ENCODE results near the gene E4F1.
"Not testable (repeated sequence)": the region's sequence is repeated elsewhere in the genome, so short reads cannot be mapped to it uniquely, and the experiment has no call there.

Gene E4F1

DNA sequence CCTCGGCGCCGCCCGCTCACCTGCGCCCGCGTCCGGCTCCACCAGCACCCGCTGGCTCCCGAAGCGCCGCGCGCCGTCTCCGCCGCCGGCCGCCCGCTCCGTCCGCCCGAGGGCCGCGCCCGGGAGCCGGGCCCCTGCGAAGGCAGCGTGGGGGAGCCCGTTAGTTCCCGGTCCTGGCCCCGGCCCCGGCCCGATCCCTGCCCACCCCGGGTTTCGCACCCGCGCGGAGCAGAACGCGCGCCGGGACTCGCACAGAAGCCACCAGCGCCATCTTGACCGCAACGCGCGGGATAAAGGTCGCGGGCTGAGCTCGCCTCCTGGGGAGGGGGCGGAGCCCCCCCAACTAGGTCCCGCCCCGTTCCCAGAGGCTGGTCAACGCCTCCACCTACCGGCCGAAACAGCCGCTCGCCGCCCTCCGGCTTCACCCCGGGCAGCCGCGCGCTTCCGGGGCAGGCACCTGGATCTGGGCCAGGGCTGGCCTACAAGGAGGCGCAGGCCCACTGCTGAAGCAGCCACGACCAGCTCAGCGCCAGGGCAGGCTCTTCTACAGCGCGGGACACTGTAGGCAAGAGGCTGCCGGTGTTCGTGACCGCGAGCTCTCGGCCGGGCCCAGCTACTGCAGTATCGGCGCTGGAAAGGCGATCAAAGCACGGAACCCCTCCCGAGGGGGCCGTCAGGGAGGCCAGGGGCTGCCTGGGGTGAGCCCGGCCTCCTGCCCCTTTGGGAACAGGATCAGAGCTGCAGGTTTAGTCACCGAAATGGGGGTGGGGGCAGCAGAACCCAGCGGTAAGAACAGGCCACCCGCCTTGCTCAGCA, 28.1 kb downstream of the E4F1 start, which contains the start of gene ECI1:
Gene ECI1, minus strand, starts transcription at position 292 of the 816 bp plus-strand sequence. Its CDS starts 21 bp downstream, at position 271.
- DNase-seq: peak; percentile 92 to 96

DNA sequence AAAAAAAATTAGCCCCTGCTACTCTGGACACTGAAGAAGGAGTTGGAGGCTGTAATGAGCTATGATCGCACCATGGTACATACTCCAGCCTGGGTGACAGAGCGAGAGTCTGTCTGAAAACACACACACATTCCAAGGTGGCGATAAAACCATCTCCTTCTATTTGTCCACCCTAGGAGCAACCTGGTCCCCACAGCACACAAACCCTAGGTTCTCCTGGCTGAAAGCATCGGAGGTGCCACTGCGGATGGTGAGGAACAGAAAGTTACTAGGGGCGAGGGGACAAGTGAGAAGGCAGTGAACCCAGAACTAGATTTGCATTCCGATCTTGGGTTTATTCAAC, 29.4 kb downstream of the E4F1 start:
- DNase-seq: no peak

DNA sequence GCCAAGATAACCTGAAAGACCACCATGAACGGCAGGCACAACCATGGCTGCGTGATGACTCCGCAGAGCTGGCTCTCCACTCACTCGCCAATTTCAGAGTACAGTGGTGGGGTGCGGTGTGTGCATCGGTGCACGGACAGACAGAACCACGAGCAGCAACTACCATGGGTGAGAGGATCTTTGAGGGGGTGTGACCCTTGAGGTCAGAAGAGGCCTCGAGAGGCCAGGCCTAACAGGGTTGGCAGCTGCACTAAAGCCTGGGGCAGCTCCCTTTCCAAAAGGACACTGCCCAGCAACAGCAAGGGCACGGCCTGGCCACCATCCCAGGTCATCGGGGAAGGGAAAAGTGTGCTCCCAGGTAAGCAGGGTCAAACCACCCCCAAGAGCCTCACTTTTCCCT, 29.9 kb downstream of the E4F1 start:
- no peak for DNase-seq

DNA sequence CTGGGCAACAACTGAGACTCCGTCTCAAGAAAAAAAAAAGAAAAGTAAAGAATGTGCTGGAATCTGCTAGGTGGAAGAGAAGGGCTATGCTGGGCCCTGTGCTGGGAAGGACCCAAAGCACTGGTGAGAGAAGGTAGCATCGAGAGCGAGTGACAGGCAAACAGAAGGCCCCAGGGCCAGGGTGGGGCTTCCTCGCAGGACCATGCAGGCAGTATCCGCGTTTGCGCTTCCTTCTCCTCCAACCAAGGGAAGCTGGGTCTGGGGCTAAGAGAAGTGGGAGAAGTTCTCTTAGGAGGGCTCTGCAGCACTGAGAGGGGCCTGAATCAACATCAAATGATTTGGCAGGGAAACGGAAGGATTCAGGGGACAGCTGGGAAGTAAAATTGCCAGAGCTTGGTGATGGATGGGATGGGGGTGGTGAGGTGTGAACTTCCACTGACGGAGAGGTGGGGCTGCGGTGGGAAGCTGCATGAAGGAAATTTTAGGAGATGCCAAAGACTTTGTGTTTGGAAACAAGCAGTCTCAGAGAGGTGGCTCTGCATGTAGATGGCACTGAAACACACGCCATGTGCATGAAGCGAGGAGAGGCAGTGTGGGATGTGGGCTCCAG, 33.2 kb downstream of the E4F1 start:
- DNase-seq: no peak

- DNase-seq: no peak
Observed at GRCh38 chr16:2257726-2258125, 34.3 kb downstream of the E4F1 start.

- not testable (repeated sequence) for DNase-seq
Observed at GRCh38 chr16:2258530-2258929, 35.1 kb downstream of the E4F1 start.

DNA sequence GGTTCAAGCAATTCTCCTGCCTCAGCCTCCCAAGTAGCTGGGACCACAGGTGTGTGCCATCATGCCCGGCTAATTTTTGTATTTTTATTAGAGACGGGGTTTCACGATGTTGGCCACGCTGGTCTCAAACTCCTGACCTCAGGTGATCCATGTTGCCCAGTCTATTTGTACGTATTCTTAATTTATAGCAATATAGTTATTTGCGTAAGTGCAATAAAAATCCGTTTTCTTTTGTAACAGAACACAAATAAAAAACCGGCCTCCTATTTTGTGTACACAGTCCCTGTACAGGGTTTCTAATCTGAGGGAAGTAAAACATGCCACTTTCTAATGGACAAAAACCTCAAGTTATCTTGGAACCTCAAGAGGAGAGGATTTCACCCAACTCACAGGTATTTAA, 36.9 kb downstream of the E4F1 start:
- DNase-seq: no peak

GRCh38 chr16:2263026-2263425, 39.6 kb downstream of the E4F1 start:
- not testable (repeated sequence) for DNase-seq

DNA sequence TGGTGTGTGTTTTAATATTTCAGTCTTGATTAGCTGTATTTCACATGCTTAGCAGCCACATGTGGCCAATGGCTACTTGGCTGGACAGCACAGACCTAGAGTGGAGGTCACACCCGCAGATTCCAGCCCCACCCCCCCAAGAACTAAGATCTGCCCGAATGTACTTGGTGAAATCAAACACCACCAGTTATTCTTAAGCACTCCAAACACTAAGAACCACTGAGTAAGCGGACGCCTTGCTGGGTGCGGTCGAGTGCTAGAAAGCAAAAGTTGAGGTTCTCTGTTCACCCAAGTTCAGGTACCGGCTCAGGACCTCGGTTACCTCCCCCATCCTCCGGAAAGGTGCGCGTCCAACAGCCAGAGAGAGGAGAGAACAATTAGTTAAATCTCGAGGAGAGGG, 43.5 kb downstream of the E4F1 start:
- not testable (repeated sequence) for DNase-seq

DNA sequence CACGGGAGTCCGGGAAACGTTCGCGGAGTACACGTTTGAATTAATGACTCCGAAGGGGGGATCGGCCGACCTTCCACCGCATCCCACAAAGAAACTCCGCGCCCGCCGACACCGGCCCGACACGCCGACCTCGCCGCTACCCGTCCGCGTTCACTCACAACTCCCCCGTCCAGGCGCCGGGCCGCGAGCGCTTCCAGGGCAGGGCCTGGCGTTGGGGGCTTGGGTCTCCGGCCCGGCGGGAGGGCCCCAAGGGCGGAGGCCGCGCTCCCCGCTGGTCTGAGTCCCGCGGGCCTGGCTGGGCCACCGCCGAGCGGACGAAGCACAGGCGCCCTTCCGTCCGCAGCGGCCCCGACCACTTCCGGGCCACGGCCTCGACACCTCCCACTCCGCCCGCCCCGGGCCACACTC, 44.1 kb downstream of the E4F1 start:
- DNase-seq: peak in 1 of 2 experiments; percentile 93

GRCh38 chr16:2267913-2268666, 44.7 kb downstream of the E4F1 start, which contains the start of gene RNPS1:
RNPS1 (minus strand) TSS chr16:2268126; CDS start chr16:2264643, 3,483 bp downstream.
- peak; percentile 95 to 100 for DNase-seq

GRCh38 chr16:2270070-2270462, 46.7 kb downstream of the E4F1 start:
- no peak for DNase-seq

DNA sequence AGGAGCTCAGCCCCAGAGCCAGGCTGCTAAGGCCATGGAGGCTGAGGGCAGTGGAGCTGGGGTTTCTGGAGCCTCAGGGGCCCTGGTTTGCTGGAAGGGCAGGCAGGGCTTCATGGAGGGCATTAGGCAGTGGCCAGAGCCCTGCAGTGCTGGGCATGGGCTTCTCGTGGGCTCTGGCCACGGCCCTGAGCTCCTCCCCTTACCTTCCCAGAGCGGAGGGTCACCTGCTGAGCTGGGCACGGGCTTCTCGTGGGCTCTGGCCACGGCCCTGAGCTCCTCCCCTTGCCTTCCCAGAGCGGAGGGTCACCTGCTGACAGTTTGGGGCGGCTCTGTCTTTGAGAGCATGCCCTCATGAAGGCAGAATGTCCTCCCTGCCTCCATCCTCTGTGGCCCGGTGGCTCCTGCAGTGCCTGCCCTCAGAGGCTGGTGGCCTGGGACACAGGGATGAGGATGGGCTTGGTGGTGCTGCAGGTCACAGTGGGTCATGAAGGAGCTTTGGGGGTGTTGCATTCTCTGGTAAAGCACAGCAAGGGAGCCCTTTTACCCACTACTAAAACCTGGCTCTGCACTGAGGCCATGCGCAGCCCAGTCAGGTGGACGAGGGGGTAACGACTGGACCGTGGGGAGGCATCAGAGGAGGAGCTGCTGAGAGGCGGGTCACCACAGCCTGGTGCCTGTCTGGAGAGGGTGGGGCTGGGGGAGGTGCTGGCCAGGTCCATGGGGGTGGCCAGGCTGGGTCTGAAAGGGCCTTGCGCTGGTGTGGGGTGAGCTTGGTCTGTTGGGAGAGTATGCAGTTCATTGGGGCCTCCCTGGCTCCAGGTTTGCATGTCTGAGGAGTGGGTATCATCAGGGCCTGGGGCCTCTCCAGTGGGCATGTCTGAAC, 47.4 kb downstream of the E4F1 start:
- no peak for DNase-seq

DNA sequence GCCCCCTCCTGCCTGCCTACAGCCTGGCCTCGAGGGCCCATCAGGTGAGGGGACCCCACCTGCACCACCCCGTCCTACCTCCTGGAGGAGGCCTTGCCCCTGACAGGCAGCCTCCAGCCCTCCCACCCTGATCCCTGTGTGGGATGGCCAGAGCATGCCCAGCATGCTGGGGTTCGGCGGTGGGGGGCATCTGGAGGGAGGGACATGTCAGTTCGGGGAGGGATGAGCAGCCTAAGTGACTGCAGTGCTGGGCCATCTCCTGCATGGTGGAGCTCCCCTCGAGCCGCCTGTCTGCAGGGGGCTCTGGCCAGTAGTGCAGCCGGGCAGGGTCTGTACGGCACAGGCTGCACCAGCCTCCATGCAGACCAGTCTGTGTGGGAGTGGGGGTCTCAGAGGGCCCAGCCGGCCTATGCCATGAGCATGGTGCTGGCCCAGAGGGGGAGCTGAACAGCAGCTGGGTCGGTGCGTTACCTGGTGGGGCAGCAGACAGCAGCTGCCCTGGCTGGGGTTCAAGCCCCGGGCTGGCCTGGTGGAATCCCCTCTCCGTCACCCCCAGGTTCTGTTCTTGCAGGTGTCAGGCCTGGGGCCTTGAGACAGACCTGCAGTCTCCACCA, 48.6 kb downstream of the E4F1 start:
- DNase-seq: no peak

- DNase-seq: no peak
Observed at GRCh38 chr16:2273484-2273883, 50.1 kb downstream of the E4F1 start.

DNA sequence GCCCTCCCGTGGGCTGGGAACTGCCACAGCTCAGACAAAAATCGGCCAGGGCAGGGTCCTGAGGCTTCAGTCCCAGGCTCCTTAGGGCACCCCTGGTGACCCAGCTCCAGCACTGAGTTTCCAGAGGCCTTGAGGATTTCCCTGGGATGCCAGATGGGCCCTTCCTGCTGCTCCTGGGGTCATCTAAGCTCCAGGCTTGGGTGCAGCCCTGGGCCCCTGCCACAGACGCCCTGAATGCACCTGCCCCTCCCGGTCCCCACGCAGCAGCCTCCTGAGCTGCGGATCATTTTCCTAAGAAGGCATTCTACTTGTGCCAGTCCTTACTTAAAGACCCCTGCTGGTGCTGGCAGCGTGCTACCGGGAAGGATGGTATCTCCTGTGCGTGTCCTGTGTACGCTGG, 50.5 kb downstream of the E4F1 start:
- DNase-seq: no peak

DNA sequence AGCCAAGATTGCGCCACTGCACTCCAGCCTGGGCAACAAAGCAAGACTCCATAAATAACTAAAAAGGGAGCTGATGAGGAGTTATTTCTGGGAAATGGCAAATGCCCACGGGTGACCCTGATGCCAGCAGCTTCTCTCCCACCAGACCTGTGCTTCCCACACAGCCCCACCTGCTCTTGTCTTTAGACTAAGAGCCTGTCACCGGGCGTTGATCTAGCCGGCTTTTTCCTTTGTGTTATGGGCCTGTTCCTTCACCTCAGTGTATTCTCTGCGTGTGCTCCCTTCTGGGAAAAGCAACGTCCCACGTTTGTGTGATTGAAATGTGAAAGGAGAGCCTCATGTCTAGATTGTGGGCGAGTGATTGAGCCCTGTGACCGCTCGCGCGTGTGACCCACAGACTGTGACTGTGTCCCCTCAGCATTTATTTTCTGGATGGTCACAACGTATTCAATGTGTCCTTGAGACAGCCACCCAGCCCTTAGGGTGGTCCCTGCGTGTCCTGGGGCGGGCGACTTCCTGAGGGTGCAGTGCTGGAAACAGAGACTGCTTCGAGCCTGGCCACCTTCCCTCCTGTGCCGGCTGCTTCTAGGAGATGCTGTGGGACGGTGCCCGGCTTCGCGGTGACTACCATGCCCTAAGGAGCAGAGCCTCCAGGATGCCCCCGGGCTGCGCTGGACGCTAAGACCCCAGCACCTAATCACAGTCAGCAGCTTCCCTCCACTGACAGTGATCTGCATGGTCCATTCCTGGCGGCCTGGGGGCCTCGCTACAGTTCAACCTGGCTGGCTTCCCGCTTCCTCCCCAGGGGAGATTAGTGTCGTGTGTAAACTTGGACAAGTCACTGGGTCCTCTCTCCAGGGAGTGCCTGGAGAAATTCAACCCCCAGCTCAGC, 52.3 kb downstream of the E4F1 start:
- DNase-seq: no peak

DNA sequence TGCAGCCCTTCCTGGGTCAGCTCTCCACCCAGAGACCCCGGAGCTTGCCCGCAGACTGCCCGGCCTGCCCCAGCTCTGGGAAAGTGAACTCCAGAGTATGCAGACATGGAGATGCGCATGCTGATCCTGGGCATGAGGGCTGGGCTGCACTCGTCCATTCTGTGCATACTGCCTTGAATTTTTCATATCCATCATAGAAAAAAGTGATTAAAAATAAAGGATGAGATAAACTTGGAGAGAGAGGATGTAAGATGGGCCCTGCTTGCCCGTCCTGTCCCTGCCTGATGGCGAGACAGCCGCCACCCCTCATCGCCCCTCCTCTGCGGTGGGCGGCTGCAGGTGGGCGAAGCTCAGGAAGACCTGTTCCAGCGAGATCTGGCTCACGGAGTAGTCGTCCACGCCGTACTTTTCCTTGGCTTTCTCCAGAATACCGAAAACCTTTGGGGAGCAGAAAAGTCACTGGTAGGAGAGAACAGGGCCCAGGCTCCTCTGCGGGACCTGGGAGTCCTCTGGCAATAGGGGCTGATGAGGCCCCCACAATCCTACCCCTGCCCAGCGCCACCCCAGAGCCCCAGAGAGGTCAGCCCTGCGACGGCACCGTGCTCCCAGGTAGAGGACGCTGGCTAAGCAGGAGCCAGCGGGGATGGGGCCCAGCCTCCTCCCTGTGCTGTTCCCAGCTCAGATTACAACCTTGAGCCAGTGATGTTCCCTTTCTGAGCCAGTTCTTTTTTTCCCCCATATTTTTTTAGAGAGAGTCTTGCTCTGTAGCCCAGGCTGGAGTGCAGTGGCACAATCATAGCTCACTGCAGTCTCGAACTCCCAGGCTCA, 53.2 kb downstream of the E4F1 start:
- DNase-seq: no peak

DNA sequence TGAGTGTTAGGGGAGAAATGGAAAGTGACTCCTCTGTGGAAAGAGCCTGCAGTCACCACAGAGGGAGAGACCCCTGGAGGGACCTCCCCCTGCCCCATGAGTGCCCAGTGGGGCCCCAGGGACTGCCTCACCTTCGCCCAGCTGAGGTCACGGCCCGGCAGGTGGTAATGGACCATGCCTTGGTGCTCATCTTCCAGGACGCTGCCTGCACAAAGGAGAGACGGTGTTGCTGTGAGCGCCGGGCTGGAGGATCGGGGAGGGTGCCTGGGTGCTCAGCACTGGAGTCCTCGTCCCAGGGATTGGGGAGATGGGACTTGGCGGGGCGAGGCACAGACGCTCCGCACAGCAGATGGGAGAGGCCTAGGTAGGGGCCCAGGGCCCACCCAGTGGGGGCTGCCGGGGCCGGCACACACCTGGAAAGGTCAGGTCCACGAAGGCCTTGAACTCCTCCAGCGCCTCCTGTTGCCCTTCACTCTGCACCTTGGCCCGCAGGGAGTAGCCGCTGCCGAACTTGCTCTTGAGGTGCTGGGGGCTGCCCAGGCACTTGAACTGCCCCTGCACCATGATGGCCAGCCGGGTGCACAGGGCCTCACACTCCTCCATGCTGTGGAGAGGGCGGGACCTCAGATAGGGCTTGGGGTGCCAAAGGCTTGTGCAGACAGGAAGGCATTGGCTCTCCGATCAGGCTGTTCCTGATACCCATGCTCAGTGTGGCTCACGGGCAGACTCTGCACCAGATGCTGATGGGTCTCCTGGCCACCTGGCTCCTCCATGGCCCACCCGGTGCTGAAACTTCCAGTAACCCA, 54.3 kb downstream of the E4F1 start:
- DNase-seq: no peak
